Measurements from ENCODE around the gene FAM168A.

DNA sequence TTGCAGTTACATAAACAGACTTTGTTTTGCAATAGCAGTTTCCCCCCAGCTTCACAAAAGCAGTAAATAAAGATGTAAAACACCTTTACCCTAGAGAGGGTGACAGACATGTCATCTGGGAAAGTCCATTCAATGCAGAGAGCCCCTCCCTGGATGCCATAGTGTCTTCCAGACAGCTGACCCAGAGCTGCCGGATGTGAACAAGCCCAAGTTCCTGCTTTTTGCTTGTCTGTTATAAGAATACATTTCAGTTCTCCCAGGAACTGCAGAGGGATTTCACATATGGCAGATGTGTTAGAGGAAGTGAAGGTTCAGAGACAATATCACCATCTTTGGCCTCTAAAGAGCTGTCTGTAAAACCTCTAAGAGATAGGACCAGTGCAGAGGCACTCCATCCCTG lies 172.8 kb downstream of the FAM168A start:
- TF ChIP-seq, protein P1, sequence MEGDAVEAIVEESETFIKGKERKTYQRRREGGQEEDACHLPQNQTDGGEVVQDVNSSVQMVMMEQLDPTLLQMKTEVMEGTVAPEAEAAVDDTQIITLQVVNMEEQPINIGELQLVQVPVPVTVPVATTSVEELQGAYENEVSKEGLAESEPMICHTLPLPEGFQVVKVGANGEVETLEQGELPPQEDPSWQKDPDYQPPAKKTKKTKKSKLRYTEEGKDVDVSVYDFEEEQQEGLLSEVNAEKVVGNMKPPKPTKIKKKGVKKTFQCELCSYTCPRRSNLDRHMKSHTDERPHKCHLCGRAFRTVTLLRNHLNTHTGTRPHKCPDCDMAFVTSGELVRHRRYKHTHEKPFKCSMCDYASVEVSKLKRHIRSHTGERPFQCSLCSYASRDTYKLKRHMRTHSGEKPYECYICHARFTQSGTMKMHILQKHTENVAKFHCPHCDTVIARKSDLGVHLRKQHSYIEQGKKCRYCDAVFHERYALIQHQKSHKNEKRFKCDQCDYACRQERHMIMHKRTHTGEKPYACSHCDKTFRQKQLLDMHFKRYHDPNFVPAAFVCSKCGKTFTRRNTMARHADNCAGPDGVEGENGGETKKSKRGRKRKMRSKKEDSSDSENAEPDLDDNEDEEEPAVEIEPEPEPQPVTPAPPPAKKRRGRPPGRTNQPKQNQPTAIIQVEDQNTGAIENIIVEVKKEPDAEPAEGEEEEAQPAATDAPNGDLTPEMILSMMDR (IDR thresholded peaks at IDR 0.05): no peak
- TF ChIP-seq POLR2A (IDR thresholded peaks at IDR 0.05): no peak
